GM12878 (cell line): ENCODE results near the gene SAMSN1.

Source experiments
- CEBPB ChIP-seq, 2 experiments: fragments of 150-350 bp in 1 of 2; IDR thresholded peaks; 2 replicates each; pipeline ENCODE4 v1.6.1; 2012 to 2014; ENCODE audit warnings: low read depth in 2 of 2, low read length in 2 of 2, borderline replicate concordance in 1 of 2, inconsistent platforms in 1 of 2
- CREM ChIP-seq: IDR thresholded peaks from 2 replicates; pipeline ENCODE4 v1.6.1; 2014; ENCODE audit warnings: antibody characterized with exemption, low read depth
- EZH2 ChIP-seq: IDR thresholded peaks from 2 replicates; pipeline ENCODE4 v1.6.1; 2012; ENCODE audit warnings: low read depth, mild to moderate bottlenecking, control low read depth, inconsistent platforms, low read length, borderline replicate concordance; ENCODE audit not compliant: control insufficient read depth
- HDAC2 ChIP-seq: fragments of 200-600 bp; sonication (generic); IDR thresholded peaks from 2 replicates; pipeline ENCODE4 v1.6.1; 2017
- POLR2A ChIP-seq: IDR thresholded peaks from 2 replicates; pipeline ENCODE4 v1.6.1; 2011; ENCODE audit warnings: low read depth, mild to moderate bottlenecking, low read length
- RCOR1 ChIP-seq: conservative IDR thresholded peaks from 2 replicates; pipeline ENCODE4 v1.6.1; 2012; ENCODE audit warnings: low read depth, low read length, improper control_type of control experiment
- RFX5 ChIP-seq: IDR thresholded peaks from 2 replicates; pipeline ENCODE4 v1.6.1; 2011; ENCODE audit warnings: low read depth, low read length, improper control_type of control experiment
- SMARCA5 ChIP-seq: fragments of 450-650 bp; IDR thresholded peaks from 2 replicates; pipeline ENCODE4 v1.6.1; 2017; ENCODE audit warnings: mild to moderate bottlenecking
- ZZZ3 ChIP-seq: IDR thresholded peaks from 2 replicates; pipeline ENCODE4 v1.6.1; 2011; ENCODE audit warnings: low read depth; ENCODE audit not compliant: control insufficient read depth, insufficient read length
- TF ChIP-seq, protein P1 (sequence below), 3 experiments: IDR thresholded peaks in 2 of 3; conservative IDR thresholded peaks in 1 of 3; 2 replicates each; pipeline ENCODE4 v1.5.1; 2011; ENCODE audit warnings: low read depth in 3 of 3, low read length in 3 of 3, mild to moderate bottlenecking in 3 of 3, control low read depth in 2 of 3, moderate library complexity in 2 of 3, inconsistent platforms in 1 of 3, mixed read lengths in 1 of 3; ENCODE audit not compliant: control insufficient read depth in 2 of 3, insufficient read depth in 1 of 3; ENCODE audit errors: extremely low read depth in 1 of 3
- TF ChIP-seq, protein P2 (sequence below): IDR thresholded peaks from 2 replicates; pipeline ENCODE4 v1.6.1; 2011; ENCODE audit warnings: low read depth, mild to moderate bottlenecking, low read length, moderate library complexity, borderline replicate concordance; ENCODE audit errors: extremely low read depth

DNA sequence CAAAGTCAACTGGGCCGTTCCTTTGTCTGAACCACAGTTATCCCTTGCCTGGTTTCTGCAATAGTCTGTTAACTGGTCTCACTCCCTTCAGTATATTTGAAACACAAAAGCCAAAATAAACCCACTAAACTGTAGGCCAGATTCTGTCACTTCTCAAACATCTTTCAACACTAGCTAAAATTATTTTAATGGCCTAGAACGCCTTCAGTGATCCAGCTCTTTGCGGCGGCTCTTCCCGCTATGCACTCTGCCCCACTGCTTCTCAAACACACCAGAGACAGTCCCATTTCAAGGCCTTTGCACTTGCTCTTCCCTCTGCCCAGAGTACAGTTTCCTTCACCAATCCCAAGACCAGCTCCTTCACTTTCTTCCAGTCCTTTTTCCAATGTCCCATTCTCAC lies 9.2 kb downstream of the SAMSN1 start:
- TF ChIP-seq, protein P1, sequence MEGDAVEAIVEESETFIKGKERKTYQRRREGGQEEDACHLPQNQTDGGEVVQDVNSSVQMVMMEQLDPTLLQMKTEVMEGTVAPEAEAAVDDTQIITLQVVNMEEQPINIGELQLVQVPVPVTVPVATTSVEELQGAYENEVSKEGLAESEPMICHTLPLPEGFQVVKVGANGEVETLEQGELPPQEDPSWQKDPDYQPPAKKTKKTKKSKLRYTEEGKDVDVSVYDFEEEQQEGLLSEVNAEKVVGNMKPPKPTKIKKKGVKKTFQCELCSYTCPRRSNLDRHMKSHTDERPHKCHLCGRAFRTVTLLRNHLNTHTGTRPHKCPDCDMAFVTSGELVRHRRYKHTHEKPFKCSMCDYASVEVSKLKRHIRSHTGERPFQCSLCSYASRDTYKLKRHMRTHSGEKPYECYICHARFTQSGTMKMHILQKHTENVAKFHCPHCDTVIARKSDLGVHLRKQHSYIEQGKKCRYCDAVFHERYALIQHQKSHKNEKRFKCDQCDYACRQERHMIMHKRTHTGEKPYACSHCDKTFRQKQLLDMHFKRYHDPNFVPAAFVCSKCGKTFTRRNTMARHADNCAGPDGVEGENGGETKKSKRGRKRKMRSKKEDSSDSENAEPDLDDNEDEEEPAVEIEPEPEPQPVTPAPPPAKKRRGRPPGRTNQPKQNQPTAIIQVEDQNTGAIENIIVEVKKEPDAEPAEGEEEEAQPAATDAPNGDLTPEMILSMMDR (IDR thresholded peaks at IDR 0.05 in 2 of 3, conservative IDR thresholded peaks at IDR 0.05 in 1 of 3; ENCODE audit: control insufficient read depth in 2 of 3, extremely low read depth in 1 of 3, insufficient read depth in 1 of 3, low read depth in 3 of 3, low read length in 3 of 3): no peak
- no peak for TF ChIP-seq HDAC2
- TF ChIP-seq POLR2A: no peak
- TF ChIP-seq CREM: no peak
- no peak for TF ChIP-seq EZH2
- TF ChIP-seq ZZZ3: no peak
- TF ChIP-seq CEBPB (IDR thresholded peaks at IDR 0.05; ENCODE audit: borderline replicate concordance in 1 of 2, low read depth in 2 of 2, low read length in 2 of 2): no peak
- TF ChIP-seq SMARCA5: no peak
- TF ChIP-seq RCOR1: no peak
- TF ChIP-seq RFX5: no peak
- TF ChIP-seq, protein P2, sequence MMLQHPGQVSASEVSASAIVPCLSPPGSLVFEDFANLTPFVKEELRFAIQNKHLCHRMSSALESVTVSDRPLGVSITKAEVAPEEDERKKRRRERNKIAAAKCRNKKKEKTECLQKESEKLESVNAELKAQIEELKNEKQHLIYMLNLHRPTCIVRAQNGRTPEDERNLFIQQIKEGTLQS: no peak
